ENCODE results near the gene VOPP1.

Gene VOPP1

GRCh38 chr7:55438085-55438756, 134.1 kb downstream of the VOPP1 start:
- Histone ChIP-seq H3K4me3 (ENCODE audit: low read length) (no peak overlapping the region), H3K27me3 (ENCODE audit: control insufficient read depth, insufficient read depth, low read length) (no peaks in the 10 kb centered on the region), H3K4me1 (ENCODE audit: control insufficient read depth, insufficient read depth, low read length) (no peaks in the 10 kb centered on the region), H3K27ac (ENCODE audit: low read length) (no peak overlapping the region), H3K36me3 (ENCODE audit: control insufficient read depth, insufficient read depth, low read length) (no peaks in the 10 kb centered on the region), H3K9me3 (ENCODE audit: control insufficient read depth, insufficient read depth, low read length) (no peaks in the 10 kb centered on the region)
- DNase-seq (ENCODE audit: low read depth, low spot score), result no peak
- no CpG with 5 or more reads among the region's 13 CpGs for WGBS (ENCODE audit: insufficient coverage, insufficient read length)

DNA sequence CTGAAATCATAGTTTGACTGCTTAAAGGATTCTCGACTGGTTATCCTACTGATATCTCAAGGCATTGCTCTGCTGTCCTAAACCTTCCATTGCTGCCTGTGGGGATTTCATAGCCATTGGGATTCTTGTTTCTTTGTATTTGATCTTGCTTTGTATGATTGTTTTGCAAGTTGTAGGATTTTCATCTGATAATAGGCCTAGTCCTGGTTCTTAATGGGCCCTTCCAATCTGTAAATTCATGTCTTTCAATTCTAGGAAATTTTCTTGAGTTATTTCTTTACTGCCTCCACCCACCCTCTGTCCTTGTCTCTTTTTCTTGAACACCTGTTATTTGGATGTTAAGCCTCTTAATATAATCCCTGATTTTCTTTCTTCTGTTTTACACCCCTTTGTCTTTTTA, 134.9 kb downstream of the VOPP1 start:
- Histone ChIP-seq H3K9me3 (ENCODE audit: control insufficient read depth, insufficient read depth, low read length) (no peaks in the 10 kb centered on the region), H3K4me1 (ENCODE audit: control insufficient read depth, insufficient read depth, low read length) (no peaks in the 10 kb centered on the region), H3K27ac (ENCODE audit: low read length) (no peak overlapping the region), H3K4me3 (ENCODE audit: low read length) (no peak overlapping the region), H3K36me3 (ENCODE audit: control insufficient read depth, insufficient read depth, low read length) (no peaks in the 10 kb centered on the region), H3K27me3 (ENCODE audit: control insufficient read depth, insufficient read depth, low read length) (no peaks in the 10 kb centered on the region)
- no peak for DNase-seq (ENCODE audit: low read depth, low spot score)
- no CpG with 5 or more reads among the region's 1 CpG for WGBS (ENCODE audit: insufficient coverage, insufficient read length)

DNA sequence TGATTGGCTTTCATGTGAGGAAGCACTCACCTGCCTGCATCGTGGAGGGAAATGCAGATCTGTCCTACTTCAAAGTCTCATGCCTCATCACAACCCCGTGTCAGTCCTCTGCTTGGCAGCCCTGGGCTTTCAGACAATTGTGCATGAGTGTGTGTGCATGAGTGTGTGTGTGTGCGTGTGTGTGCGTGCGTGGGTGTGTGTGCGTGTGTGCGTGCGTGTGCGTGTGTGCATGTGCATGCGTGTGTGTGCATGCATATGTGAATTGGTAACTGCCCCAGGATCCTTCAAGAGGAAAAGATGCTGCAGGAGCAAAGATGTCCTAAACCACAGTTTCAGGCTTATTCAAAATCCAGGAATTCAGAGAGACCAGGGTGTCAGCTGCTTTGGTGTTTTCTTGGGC, 135.8 kb downstream of the VOPP1 start:
- no peak for DNase-seq (ENCODE audit: low read depth, low spot score)
- Histone ChIP-seq H3K4me1 (ENCODE audit: control insufficient read depth, insufficient read depth, low read length) (no peaks in the 10 kb centered on the region), H3K27ac (ENCODE audit: low read length) (no peak overlapping the region), H3K9me3 (ENCODE audit: control insufficient read depth, insufficient read depth, low read length) (no peaks in the 10 kb centered on the region), H3K36me3 (ENCODE audit: control insufficient read depth, insufficient read depth, low read length) (no peaks in the 10 kb centered on the region), H3K27me3 (ENCODE audit: control insufficient read depth, insufficient read depth, low read length) (no peaks in the 10 kb centered on the region), H3K4me3 (ENCODE audit: low read length) (no peak overlapping the region)
- WGBS (ENCODE audit: insufficient coverage, insufficient read length), result no CpG with 5 or more reads among the region's 10 CpGs

- no peaks in the 10 kb centered on the region for H3K27me3 ChIP-seq (ENCODE audit: control insufficient read depth, insufficient read depth, low read length)
- no peak for DNase-seq (ENCODE audit: low read depth, low spot score)
- WGBS (ENCODE audit: insufficient coverage, insufficient read length), result no CpG with 5 or more reads among the region's 10 CpGs
Measured at GRCh38 chr7:55435466-55435865, 136.8 kb downstream of the VOPP1 start.

GRCh38 chr7:55432939-55433784, 139.1 kb downstream of the VOPP1 start:
- H3K36me3 ChIP-seq (ENCODE audit: control insufficient read depth, insufficient read depth, low read length), result no peaks in the 10 kb centered on the region
- WGBS (ENCODE audit: insufficient coverage, insufficient read length), result no CpG with 5 or more reads among the region's 13 CpGs
- no peaks in the 10 kb centered on the region for H3K9me3 ChIP-seq (ENCODE audit: control insufficient read depth, insufficient read depth, low read length)
- no peak overlapping the region for H3K4me3 ChIP-seq (ENCODE audit: low read length)
- H3K27me3 ChIP-seq (ENCODE audit: control insufficient read depth, insufficient read depth, low read length), result no peaks in the 10 kb centered on the region
- no peak overlapping the region for H3K27ac ChIP-seq (ENCODE audit: low read length)
- H3K4me1 ChIP-seq (ENCODE audit: control insufficient read depth, insufficient read depth, low read length), result no peaks in the 10 kb centered on the region
- DNase-seq (ENCODE audit: low read depth, low spot score), result no peak

More at GRCh38 chr7:55435466-55435865, 136.8 kb downstream of the VOPP1 start:
- Histone ChIP-seq H3K4me1 (ENCODE audit: control insufficient read depth, insufficient read depth, low read length) (no peaks in the 10 kb centered on the region), H3K27ac (ENCODE audit: low read length) (no peak overlapping the region), H3K36me3 (ENCODE audit: control insufficient read depth, insufficient read depth, low read length) (no peaks in the 10 kb centered on the region), H3K4me3 (ENCODE audit: low read length) (no peak overlapping the region), H3K9me3 (ENCODE audit: control insufficient read depth, insufficient read depth, low read length) (no peaks in the 10 kb centered on the region)

DNA sequence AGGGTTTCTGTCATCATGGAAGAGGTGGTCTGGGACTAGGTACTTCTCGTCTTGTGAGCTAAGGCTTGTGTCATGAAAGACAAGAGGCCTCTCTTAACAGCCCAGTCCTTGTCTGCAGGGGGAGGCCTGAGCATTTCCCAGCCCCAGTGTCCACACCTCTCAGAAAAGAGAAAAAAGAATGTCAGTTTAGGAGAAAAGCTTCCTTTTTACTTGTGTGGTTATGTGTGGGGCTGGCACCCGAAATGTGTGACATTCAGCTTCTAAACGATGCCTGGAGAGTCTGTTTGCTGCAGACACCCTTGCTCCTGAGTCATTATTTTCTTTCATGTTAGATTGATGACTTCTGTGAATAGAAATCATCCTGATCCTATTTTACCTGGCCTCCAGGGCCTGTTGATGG, 139.8 kb downstream of the VOPP1 start:
- Histone ChIP-seq H3K4me1 (ENCODE audit: control insufficient read depth, insufficient read depth, low read length) (no peaks in the 10 kb centered on the region), H3K27ac (ENCODE audit: low read length) (no peak overlapping the region), H3K9me3 (ENCODE audit: control insufficient read depth, insufficient read depth, low read length) (no peaks in the 10 kb centered on the region), H3K4me3 (ENCODE audit: low read length) (no peak overlapping the region), H3K27me3 (ENCODE audit: control insufficient read depth, insufficient read depth, low read length) (no peaks in the 10 kb centered on the region), H3K36me3 (ENCODE audit: control insufficient read depth, insufficient read depth, low read length) (no peaks in the 10 kb centered on the region)
- no peak for DNase-seq (ENCODE audit: low read depth, low spot score)
- no CpG with 5 or more reads among the region's 3 CpGs for WGBS (ENCODE audit: insufficient coverage, insufficient read length)

GRCh38 chr7:55431898-55432297, 140.4 kb downstream of the VOPP1 start:
- Histone ChIP-seq H3K9me3 (ENCODE audit: control insufficient read depth, insufficient read depth, low read length) (no peaks in the 10 kb centered on the region), H3K36me3 (ENCODE audit: control insufficient read depth, insufficient read depth, low read length) (no peaks in the 10 kb centered on the region), H3K27me3 (ENCODE audit: control insufficient read depth, insufficient read depth, low read length) (no peaks in the 10 kb centered on the region), H3K4me1 (ENCODE audit: control insufficient read depth, insufficient read depth, low read length) (no peaks in the 10 kb centered on the region), H3K27ac (ENCODE audit: low read length) (no peak overlapping the region), H3K4me3 (ENCODE audit: low read length) (no peak overlapping the region)
- DNase-seq (ENCODE audit: low read depth, low spot score), result no peak
- no CpG with 5 or more reads among the region's 2 CpGs for WGBS (ENCODE audit: insufficient coverage, insufficient read length)

DNA sequence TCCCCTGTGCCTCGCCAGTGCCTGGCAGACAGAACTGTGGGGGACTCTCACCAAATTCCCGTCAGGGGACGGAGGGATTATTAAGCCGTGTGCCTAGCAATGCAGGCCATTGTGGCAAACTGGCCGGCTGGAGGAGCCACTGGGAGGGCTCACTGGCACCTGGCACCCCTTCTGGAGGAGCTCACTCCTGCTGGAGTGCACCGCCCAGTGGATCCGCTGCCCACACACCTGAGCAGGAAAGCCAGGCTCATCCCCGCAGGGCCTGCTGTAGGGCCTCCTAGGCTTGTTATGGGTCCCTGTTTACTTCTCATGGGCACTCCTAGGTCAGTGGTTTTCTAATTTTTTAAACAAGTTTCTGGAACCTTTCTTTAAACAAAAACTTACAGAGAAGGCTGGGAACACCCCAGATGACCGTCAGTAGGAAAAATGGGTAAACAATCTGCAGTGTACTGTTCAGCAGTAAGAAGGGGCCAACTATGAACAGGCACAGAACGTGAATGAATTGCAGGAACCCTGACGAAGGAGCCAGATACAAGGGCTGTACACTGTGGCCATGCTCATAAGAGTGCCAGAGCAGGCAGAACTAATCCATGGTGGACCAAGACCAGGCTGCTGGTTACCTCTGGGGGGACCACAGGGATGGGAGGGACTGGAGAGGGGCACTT, 142.3 kb downstream of the VOPP1 start:
- Histone ChIP-seq H3K36me3 (ENCODE audit: control insufficient read depth, insufficient read depth, low read length) (no peaks in the 10 kb centered on the region), H3K9me3 (ENCODE audit: control insufficient read depth, insufficient read depth, low read length) (no peaks in the 10 kb centered on the region), H3K27me3 (ENCODE audit: control insufficient read depth, insufficient read depth, low read length) (no peaks in the 10 kb centered on the region), H3K4me3 (ENCODE audit: low read length) (no peak overlapping the region), H3K4me1 (ENCODE audit: control insufficient read depth, insufficient read depth, low read length) (no peaks in the 10 kb centered on the region), H3K27ac (ENCODE audit: low read length) (no peak overlapping the region)
- no CpG with 5 or more reads among the region's 11 CpGs for WGBS (ENCODE audit: insufficient coverage, insufficient read length)
- no peak for DNase-seq (ENCODE audit: low read depth, low spot score)

GRCh38 chr7:55427800-55428199, 144.5 kb downstream of the VOPP1 start:
- Histone ChIP-seq H3K4me3 (ENCODE audit: low read length) (no peak overlapping the region), H3K9me3 (ENCODE audit: control insufficient read depth, insufficient read depth, low read length) (no peaks in the 10 kb centered on the region), H3K27ac (ENCODE audit: low read length) (no peak overlapping the region), H3K36me3 (ENCODE audit: control insufficient read depth, insufficient read depth, low read length) (no peaks in the 10 kb centered on the region), H3K27me3 (ENCODE audit: control insufficient read depth, insufficient read depth, low read length) (no peaks in the 10 kb centered on the region), H3K4me1 (ENCODE audit: control insufficient read depth, insufficient read depth, low read length) (no peaks in the 10 kb centered on the region)
- DNase-seq (ENCODE audit: low read depth, low spot score), result no peak
- WGBS (ENCODE audit: insufficient coverage, insufficient read length), result no CpG with 5 or more reads among the region's 11 CpGs

DNA sequence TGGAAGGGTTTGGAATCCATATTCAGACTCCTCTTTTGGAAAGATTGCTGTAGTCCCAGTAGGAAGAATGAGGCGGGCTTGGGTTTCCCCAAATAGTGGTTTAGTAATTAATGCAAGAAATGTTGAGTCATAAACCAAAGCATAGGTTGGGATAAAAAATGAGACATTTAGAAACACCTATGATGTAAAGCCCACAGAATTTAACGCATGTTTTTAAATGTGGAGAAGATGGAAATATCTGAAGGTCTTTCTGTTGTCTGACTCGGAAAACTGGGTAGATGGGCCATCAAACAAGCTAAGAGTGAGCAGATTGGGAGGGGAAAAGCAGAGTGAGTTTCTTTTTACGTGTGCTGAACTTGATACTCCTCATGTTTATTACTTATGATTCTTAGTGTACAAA, 145.0 kb downstream of the VOPP1 start:
- no peaks in the 10 kb centered on the region for H3K9me3 ChIP-seq (ENCODE audit: control insufficient read depth, insufficient read depth, low read length)
- no CpG with 5 or more reads among the region's 4 CpGs for WGBS (ENCODE audit: insufficient coverage, insufficient read length)
- no peaks in the 10 kb centered on the region for H3K27me3 ChIP-seq (ENCODE audit: control insufficient read depth, insufficient read depth, low read length)
- no peak overlapping the region for H3K4me3 ChIP-seq (ENCODE audit: low read length)
- H3K4me1 ChIP-seq (ENCODE audit: control insufficient read depth, insufficient read depth, low read length), result no peaks in the 10 kb centered on the region
- H3K36me3 ChIP-seq (ENCODE audit: control insufficient read depth, insufficient read depth, low read length), result no peaks in the 10 kb centered on the region
- no peak for DNase-seq (ENCODE audit: low read depth, low spot score)
- H3K27ac ChIP-seq (ENCODE audit: low read length), result no peak overlapping the region
